Esophagus (tissue), 2 donors: ENCODE data around the gene NFIX. TPM values are rescaled to one million over a fixed set of nuclear protein-coding genes. Genes with fewer than 3 reads are reported as not detected.
"Not testable (repeated sequence)": the region's sequence is repeated elsewhere in the genome, so short reads cannot be mapped to it uniquely, and the experiment has no call there.

ENCODE experiments used
- H3K27ac ChIP-seq, 2 donors: one replicate each; pipeline ENCODE4 v1.5.1; 2013; ENCODE audit warnings: low read depth in 2 of 2, mild to moderate bottlenecking in 2 of 2, inconsistent platforms in 1 of 2, low read length in 1 of 2, moderate library complexity in 1 of 2
- H3K27me3 ChIP-seq, 2 donors: one replicate each; pipeline ENCODE4 v1.6.1; 2013; ENCODE audit warnings: low read length in 2 of 2, control low read depth in 1 of 2, mild to moderate bottlenecking in 1 of 2; ENCODE audit not compliant: insufficient read depth in 2 of 2, control insufficient read depth in 1 of 2
- H3K36me3 ChIP-seq, 2 donors: one replicate each; pipeline ENCODE4 v1.6.1; 2013; ENCODE audit warnings: low read length in 1 of 2; ENCODE audit not compliant: control insufficient read depth in 2 of 2, insufficient read depth in 2 of 2
- H3K4me1 ChIP-seq, 2 donors: one replicate each; pipeline ENCODE4 v1.6.1; 2013; ENCODE audit warnings: low read length in 1 of 2; ENCODE audit not compliant: control insufficient read depth in 2 of 2, insufficient read depth in 2 of 2
- H3K4me3 ChIP-seq, 2 donors: one replicate each; pipeline ENCODE4 v1.5.1; 2013; ENCODE audit warnings: low read length in 2 of 2, mild to moderate bottlenecking in 2 of 2, low read depth in 1 of 2, moderate library complexity in 1 of 2
- H3K9me3 ChIP-seq, 2 donors: one replicate each; pipeline ENCODE4 v1.6.1; 2013; ENCODE audit warnings: mild to moderate bottlenecking in 2 of 2, low read depth in 1 of 2, low read length in 1 of 2, moderate library complexity in 1 of 2; ENCODE audit not compliant: control insufficient read depth in 2 of 2, insufficient read depth in 1 of 2
- WGBS, 2 donors: extraction: QIAGEN DNeasy Blood & Tissue Kit; methylation state at CpG; one replicate each; pipeline ENCODE4 v1.1.7; 2013; 5-methylcytosine and 5-hydroxymethylcytosine counted together
- polyA plus RNA-seq, 2 donors: library from polyadenylated mRNA; stranded (reverse); fragments of 200-250 nt; gene quantifications; one replicate each; pipeline ENCODE4 v1.2.3, GENCODE V29; 2013
- donor health status: healthy with polysubstance abuse.
- donor health status: Bipolar disorder and iron deficiency.

Gene NFIX
- polyA plus RNA-seq, 2 donors = 26.9 to 38.5 TPM

- Histone ChIP-seq H3K36me3 (peaks cover 21 to 40% of the 10 kb centered on the region in 2 donors), H3K27ac (peak overlapping the region in 1 of 2 donors; percentile 83)
- H3K27me3 ChIP-seq = not testable (repeated sequence)
Observed at GRCh38 chr19:12952050-12952449, 43.2 kb upstream of the NFIX start.

GRCh38 chr19:12952488-12953137 lies 42.7 kb upstream of the NFIX start:
- H3K36me3 ChIP-seq = peaks cover 21 to 40% of the 10 kb centered on the region in 2 donors
- H3K4me3 ChIP-seq = no peak overlapping the region
- WGBS, 2 donors = 52 to 55% methylated on average over 12 of the region's 12 CpGs
- no peaks in the 10 kb centered on the region for H3K9me3 ChIP-seq
- no peaks in the 10 kb centered on the region for H3K27me3 ChIP-seq
- H3K4me1 ChIP-seq = peaks cover 4 to 15% of the 10 kb centered on the region in 2 donors
- H3K27ac ChIP-seq = peak overlapping the region; percentile 55 to 83

More at GRCh38 chr19:12952050-12952449, 43.2 kb upstream of the NFIX start:
- H3K9me3 ChIP-seq, H3K4me3 ChIP-seq: not testable (repeated sequence)
- peaks cover 4 to 15% of the 10 kb centered on the region in 2 donors for H3K4me1 ChIP-seq
- WGBS, 2 donors = 88 to 90% methylated on average over 6 of the region's 6 CpGs

GRCh38 chr19:12953138-12953798 lies 42.0 kb upstream of the NFIX start:
- Histone ChIP-seq H3K27me3 (no peaks in the 10 kb centered on the region), H3K36me3 (peaks cover 21 to 33% of the 10 kb centered on the region in 2 donors), H3K9me3 (no peaks in the 10 kb centered on the region), H3K4me3 (no peak overlapping the region), H3K27ac (peak overlapping the region; percentile 32 to 91), H3K4me1 (peaks cover 4 to 12% of the 10 kb centered on the region in 2 donors)
- 54 to 58% methylated on average over 11 of the region's 11 CpGs for WGBS, 2 donors

- no peaks in the 10 kb centered on the region for H3K27me3 ChIP-seq
- H3K36me3 ChIP-seq = peaks cover 20 to 26% of the 10 kb centered on the region in 2 donors
- H3K4me1 ChIP-seq = peaks cover 4 to 9% of the 10 kb centered on the region in 2 donors
- 45 to 50% methylated on average over 12 of the region's 12 CpGs for WGBS, 2 donors
- peak overlapping the region; percentile 84 to 91 for H3K27ac ChIP-seq
- no peaks in the 10 kb centered on the region for H3K9me3 ChIP-seq
- peak overlapping the region in 1 of 2 donors; percentile 11 for H3K4me3 ChIP-seq
Observed at GRCh38 chr19:12953799-12954611, 41.3 kb upstream of the NFIX start.

- Histone ChIP-seq H3K4me1 (peaks cover 4 to 9% of the 10 kb centered on the region in 2 donors), H3K27me3 (no peaks in the 10 kb centered on the region)
- 14 to 25% methylated on average over 1 of the region's 1 CpG for WGBS, 2 donors
Observed at GRCh38 chr19:12954612-12954962, 40.7 kb upstream of the NFIX start.

GRCh38 chr19:12955575-12955974 lies 39.7 kb upstream of the NFIX start:
- H3K4me3 ChIP-seq, H3K27me3 ChIP-seq, H3K9me3 ChIP-seq, H3K4me1 ChIP-seq: not testable (repeated sequence)
- Histone ChIP-seq H3K27ac (peak overlapping the region; percentile 91 to 98), H3K36me3 (peaks cover 9 to 13% of the 10 kb centered on the region in 2 donors)
- WGBS, 2 donors = 86% methylated on average over 9 of the region's 9 CpGs

More at GRCh38 chr19:12954612-12954962, 40.7 kb upstream of the NFIX start:
- Histone ChIP-seq H3K36me3 (peaks cover 14 to 20% of the 10 kb centered on the region in 2 donors), H3K9me3 (no peaks in the 10 kb centered on the region), H3K27ac (peak overlapping the region; percentile 84 to 91), H3K4me3 (no peak overlapping the region)

GRCh38 chr19:12955996-12956395 lies 39.3 kb upstream of the NFIX start:
- Histone ChIP-seq H3K36me3 (peaks cover 9 to 10% of the 10 kb centered on the region in 2 donors), H3K4me1 (peaks cover 4 to 9% of the 10 kb centered on the region in 2 donors), H3K9me3 (no peaks in the 10 kb centered on the region), H3K4me3 (peak overlapping the region; percentile 67 to 88), H3K27me3 (no peaks in the 10 kb centered on the region), H3K27ac (peak overlapping the region; percentile 91 to 98)
- WGBS, 2 donors = 50 to 55% methylated on average over 12 of the region's 12 CpGs

- peak within 1 kb of the TSS; percentile 67 to 88 for H3K4me3 ChIP-seq
- H3K9me3 ChIP-seq = no peaks in the 10 kb centered on the region
- H3K27me3 ChIP-seq = no peaks in the 10 kb centered on the region
- H3K4me1 ChIP-seq = peaks cover 4 to 9% of the 10 kb centered on the region in 2 donors
- peak within 1 kb of the TSS; percentile 91 to 98 for H3K27ac ChIP-seq
- 3% methylated on average over 84 of the region's 84 CpGs for WGBS, 2 donors
- H3K36me3 ChIP-seq = peaks cover 6% of the 10 kb centered on the region in 2 donors
Observed at GRCh38 chr19:12956446-12957388, 38.6 kb upstream of the NFIX start, which contains the start of gene GADD45GIP1. Gene GADD45GIP1 (minus strand): TSS chr19:12957223. CDS start chr19:12957212, 11 bp downstream.
